SK-N-SH treated with all-trans-retinoic acid at 6 μM for 48 hours (cell line): ENCODE measurements around the gene LRRFIP1.

Source experiments
- ATAC-seq: fragments of 200-7000 bp; cut with Tn5 transposase; 3 replicates; pipeline ENCODE4 v1.9.1; 2020; ENCODE audit warnings: mild to moderate bottlenecking, moderate library complexity
- ARNTL ChIP-seq: fragments of 450-650 bp; formaldehyde crosslinking; IDR thresholded peaks from 2 replicates; pipeline ENCODE4 v1.5.0; 2020; ENCODE audit warnings: low read depth, mild to moderate bottlenecking, moderate library complexity, borderline replicate concordance
- BACH2 ChIP-seq: fragments of 250-450 bp; sonication (Bioruptor Pico); IDR thresholded peaks from 2 replicates; pipeline ENCODE4 v1.9.0; 2021; ENCODE audit warnings: mild to moderate bottlenecking, borderline replicate concordance
- CSDC2 ChIP-seq: fragments of 250-450 bp; sonication (Bioruptor Pico); IDR thresholded peaks from 2 replicates; pipeline ENCODE4 v1.5.0; 2020; ENCODE audit warnings: mild to moderate bottlenecking, moderate library complexity
- ESRRG ChIP-seq: fragments of 250-450 bp; sonication (Bioruptor Pico); IDR thresholded peaks from 2 replicates; pipeline ENCODE4 v1.6.1; 2021; ENCODE audit warnings: mild to moderate bottlenecking
- ISL1 ChIP-seq: fragments of 250-450 bp; sonication (Bioruptor Pico); IDR thresholded peaks from 2 replicates; pipeline ENCODE4 v2.1.2; 2022; ENCODE audit warnings: mild to moderate bottlenecking, moderate library complexity
- OSR1 ChIP-seq: fragments of 250-450 bp; sonication (Bioruptor Pico); IDR thresholded peaks from 2 replicates; pipeline ENCODE4 v1.8.0; 2022; ENCODE audit warnings: moderate library complexity, mild to moderate bottlenecking, inconsistent platforms
- PPARA ChIP-seq: fragments of 250-450 bp; sonication (Bioruptor Pico); IDR thresholded peaks from 2 replicates; pipeline ENCODE4 v1.5.0; 2020; ENCODE audit warnings: mild to moderate bottlenecking, borderline replicate concordance
- RARB ChIP-seq: fragments of 250-450 bp; sonication (Bioruptor Pico); IDR thresholded peaks from 2 replicates; pipeline ENCODE4 v1.8.0; 2021; ENCODE audit warnings: mild to moderate bottlenecking, moderate library complexity
- SNAI2 ChIP-seq: fragments of 250-450 bp; sonication (Bioruptor Pico); IDR thresholded peaks from 2 replicates; pipeline ENCODE4 v1.5.0; 2020; ENCODE audit warnings: mild to moderate bottlenecking, moderate library complexity
- TCF4 ChIP-seq: fragments of 250-450 bp; sonication (Bioruptor Pico); IDR thresholded peaks from 2 replicates; pipeline ENCODE4 v1.8.0; 2021; ENCODE audit warnings: mild to moderate bottlenecking, moderate library complexity, borderline replicate concordance
- TOX ChIP-seq: fragments of 250-450 bp; sonication (Bioruptor Pico); IDR thresholded peaks from 2 replicates; pipeline ENCODE4 v1.8.0; 2021; ENCODE audit warnings: mild to moderate bottlenecking, moderate library complexity, borderline replicate concordance
- ZC3H10 ChIP-seq: fragments of 250-450 bp; sonication (Bioruptor Pico); IDR thresholded peaks from 2 replicates; pipeline ENCODE4 v1.5.1; 2021; ENCODE audit warnings: mild to moderate bottlenecking, moderate library complexity
- ZFP3 ChIP-seq: fragments of 250-450 bp; sonication (Bioruptor Pico); IDR thresholded peaks from 2 replicates; pipeline ENCODE4 v1.5.0; 2020; ENCODE audit warnings: mild to moderate bottlenecking, moderate library complexity
- ZFP30 ChIP-seq: fragments of 450-650 bp; formaldehyde crosslinking; IDR thresholded peaks from 2 replicates; pipeline ENCODE4 v1.5.0; 2022; ENCODE audit warnings: mild to moderate bottlenecking, moderate library complexity
- ZNF565 ChIP-seq: fragments of 450-650 bp; formaldehyde crosslinking; conservative IDR thresholded peaks from 2 replicates; pipeline ENCODE4 v1.5.0; 2020; ENCODE audit warnings: low read depth, mild to moderate bottlenecking, moderate library complexity
- ZNF70 ChIP-seq: fragments of 450-650 bp; formaldehyde crosslinking; IDR thresholded peaks from 2 replicates; pipeline ENCODE4 v1.5.0; 2020; ENCODE audit warnings: mild to moderate bottlenecking, moderate library complexity
- ZNF8 ChIP-seq: fragments of 450-650 bp; formaldehyde crosslinking; IDR thresholded peaks from 2 replicates; pipeline ENCODE4 v1.5.0; 2020; ENCODE audit warnings: mild to moderate bottlenecking, moderate library complexity
- TF ChIP-seq, protein P1 (sequence below): fragments of 250-450 bp; sonication (Bioruptor Pico); IDR thresholded peaks from 2 replicates; pipeline ENCODE4 v1.8.0; 2020; ENCODE audit warnings: mild to moderate bottlenecking, moderate library complexity, borderline replicate concordance
- TF ChIP-seq, protein P2 (sequence below): fragments of 250-450 bp; sonication (Bioruptor Pico); IDR thresholded peaks from 2 replicates; pipeline ENCODE4 v1.5.1; 2020; ENCODE audit warnings: low read depth, mild to moderate bottlenecking, moderate library complexity
- TF ChIP-seq, protein P3 (sequence below): fragments of 250-450 bp; sonication (Bioruptor Pico); IDR thresholded peaks from 2 replicates; pipeline ENCODE4 v1.5.0; 2020; ENCODE audit warnings: mild to moderate bottlenecking, moderate library complexity
- TF ChIP-seq, protein P4 (sequence below): fragments of 250-450 bp; sonication (Bioruptor Pico); IDR thresholded peaks from 2 replicates; pipeline ENCODE4 v1.8.0; 2021; ENCODE audit warnings: low read depth, mild to moderate bottlenecking, moderate library complexity, borderline replicate concordance
- TF ChIP-seq, protein P5 (sequence below): fragments of 250-450 bp; sonication (Bioruptor Pico); IDR thresholded peaks from 2 replicates; pipeline ENCODE4 v1.5.1; 2021; ENCODE audit warnings: mild to moderate bottlenecking, moderate library complexity

LRRFIP1 gene

DNA sequence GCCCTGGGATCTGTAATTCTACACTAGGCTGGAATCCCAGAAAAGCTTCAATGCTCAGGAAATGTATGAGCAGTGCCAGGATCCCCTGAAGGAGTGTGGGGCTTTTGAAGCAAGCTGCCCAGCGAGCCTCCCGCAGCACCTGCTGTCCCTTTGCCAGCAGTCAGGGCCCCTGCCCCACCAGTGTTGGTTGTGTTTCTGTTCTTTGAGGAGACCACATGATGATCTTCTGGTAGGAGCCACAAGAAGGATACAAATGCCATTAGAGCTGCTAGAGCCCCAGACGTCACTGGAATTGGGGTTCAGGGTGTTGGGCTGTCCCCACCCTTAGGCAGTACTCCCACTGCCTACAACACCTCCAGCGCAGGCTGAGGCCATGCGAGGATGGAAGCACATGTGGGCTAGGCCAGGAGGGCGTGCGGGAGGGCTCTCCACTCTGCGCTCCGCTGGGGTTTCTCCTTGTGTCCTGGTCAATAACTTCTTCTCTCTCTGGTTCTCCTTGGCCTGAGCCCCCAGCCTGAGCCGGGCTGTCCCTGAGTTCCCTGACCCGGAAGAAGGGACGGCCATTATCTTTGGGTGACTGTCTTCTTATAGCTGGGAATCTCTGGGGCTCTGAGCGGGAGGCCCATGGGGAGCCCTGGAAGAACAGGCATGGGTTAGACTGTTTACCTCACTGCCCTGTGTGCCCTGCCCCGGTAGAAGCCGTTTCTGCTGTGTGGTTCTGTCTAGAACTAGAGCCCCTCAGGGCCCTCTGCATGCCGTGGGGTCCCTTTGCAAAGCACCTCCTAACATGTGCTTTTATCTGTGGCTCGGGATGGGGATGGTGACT is 73.9 kb downstream of the LRRFIP1 start:
- ATAC-seq, result peak; percentile 2; the same call in 2 of the 3 replicates
- TF ChIP-seq ESRRG (CRISPR knock-in tag), result no peak
- TF ChIP-seq PPARA (CRISPR knock-in tag), result no peak
- TF ChIP-seq ZC3H10 (CRISPR knock-in tag), result no peak
- no peak for TF ChIP-seq ISL1 (CRISPR knock-in tag)
- TF ChIP-seq, protein P1, sequence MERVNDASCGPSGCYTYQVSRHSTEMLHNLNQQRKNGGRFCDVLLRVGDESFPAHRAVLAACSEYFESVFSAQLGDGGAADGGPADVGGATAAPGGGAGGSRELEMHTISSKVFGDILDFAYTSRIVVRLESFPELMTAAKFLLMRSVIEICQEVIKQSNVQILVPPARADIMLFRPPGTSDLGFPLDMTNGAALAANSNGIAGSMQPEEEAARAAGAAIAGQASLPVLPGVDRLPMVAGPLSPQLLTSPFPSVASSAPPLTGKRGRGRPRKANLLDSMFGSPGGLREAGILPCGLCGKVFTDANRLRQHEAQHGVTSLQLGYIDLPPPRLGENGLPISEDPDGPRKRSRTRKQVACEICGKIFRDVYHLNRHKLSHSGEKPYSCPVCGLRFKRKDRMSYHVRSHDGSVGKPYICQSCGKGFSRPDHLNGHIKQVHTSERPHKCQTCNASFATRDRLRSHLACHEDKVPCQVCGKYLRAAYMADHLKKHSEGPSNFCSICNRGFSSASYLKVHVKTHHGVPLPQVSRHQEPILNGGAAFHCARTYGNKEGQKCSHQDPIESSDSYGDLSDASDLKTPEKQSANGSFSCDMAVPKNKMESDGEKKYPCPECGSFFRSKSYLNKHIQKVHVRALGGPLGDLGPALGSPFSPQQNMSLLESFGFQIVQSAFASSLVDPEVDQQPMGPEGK, result no peak
- TF ChIP-seq ZNF70 (CRISPR knock-in tag), result no peak
- no peak for TF ChIP-seq CSDC2
- TF ChIP-seq ZNF8 (CRISPR knock-in tag), result no peak
- TF ChIP-seq SNAI2, result no peak
- TF ChIP-seq ZFP30 (CRISPR knock-in tag), result no peak
- TF ChIP-seq TOX, result no peak
- no peak for TF ChIP-seq TCF4 (CRISPR knock-in tag)
- no peak for TF ChIP-seq OSR1 (CRISPR knock-in tag)
- TF ChIP-seq, protein P2, sequence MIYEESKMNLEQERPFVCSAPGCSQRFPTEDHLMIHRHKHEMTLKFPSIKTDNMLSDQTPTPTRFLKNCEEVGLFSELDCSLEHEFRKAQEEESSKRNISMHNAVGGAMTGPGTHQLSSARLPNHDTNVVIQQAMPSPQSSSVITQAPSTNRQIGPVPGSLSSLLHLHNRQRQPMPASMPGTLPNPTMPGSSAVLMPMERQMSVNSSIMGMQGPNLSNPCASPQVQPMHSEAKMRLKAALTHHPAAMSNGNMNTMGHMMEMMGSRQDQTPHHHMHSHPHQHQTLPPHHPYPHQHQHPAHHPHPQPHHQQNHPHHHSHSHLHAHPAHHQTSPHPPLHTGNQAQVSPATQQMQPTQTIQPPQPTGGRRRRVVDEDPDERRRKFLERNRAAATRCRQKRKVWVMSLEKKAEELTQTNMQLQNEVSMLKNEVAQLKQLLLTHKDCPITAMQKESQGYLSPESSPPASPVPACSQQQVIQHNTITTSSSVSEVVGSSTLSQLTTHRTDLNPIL, result no peak

DNA sequence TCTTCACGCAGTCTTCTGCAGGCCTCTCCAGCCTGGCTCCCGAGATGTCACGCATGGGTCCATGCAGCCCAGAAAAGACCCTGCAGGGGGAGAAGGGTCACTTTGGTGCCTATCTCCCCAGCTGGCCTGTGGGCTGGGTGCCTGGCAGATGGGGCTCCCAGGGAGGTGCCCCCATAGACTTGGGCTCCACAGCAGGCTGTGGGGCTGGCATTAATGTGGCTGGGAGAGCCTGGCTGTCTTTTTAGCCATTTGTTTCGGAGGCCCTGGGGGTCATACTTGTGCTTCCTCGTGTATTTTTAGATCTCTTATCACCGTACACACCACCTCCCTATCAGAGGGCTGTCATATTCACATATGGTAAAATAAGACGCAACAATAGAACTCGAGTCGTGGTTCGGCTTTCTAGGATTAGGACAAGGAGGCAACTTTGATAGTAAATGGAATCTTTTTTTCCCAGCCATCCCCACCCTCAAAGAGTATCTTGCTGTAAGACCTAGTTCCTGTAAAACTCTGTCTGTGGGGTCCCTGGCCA is 74.5 kb downstream of the LRRFIP1 start:
- ATAC-seq, result no peak
- TF ChIP-seq, protein P3, sequence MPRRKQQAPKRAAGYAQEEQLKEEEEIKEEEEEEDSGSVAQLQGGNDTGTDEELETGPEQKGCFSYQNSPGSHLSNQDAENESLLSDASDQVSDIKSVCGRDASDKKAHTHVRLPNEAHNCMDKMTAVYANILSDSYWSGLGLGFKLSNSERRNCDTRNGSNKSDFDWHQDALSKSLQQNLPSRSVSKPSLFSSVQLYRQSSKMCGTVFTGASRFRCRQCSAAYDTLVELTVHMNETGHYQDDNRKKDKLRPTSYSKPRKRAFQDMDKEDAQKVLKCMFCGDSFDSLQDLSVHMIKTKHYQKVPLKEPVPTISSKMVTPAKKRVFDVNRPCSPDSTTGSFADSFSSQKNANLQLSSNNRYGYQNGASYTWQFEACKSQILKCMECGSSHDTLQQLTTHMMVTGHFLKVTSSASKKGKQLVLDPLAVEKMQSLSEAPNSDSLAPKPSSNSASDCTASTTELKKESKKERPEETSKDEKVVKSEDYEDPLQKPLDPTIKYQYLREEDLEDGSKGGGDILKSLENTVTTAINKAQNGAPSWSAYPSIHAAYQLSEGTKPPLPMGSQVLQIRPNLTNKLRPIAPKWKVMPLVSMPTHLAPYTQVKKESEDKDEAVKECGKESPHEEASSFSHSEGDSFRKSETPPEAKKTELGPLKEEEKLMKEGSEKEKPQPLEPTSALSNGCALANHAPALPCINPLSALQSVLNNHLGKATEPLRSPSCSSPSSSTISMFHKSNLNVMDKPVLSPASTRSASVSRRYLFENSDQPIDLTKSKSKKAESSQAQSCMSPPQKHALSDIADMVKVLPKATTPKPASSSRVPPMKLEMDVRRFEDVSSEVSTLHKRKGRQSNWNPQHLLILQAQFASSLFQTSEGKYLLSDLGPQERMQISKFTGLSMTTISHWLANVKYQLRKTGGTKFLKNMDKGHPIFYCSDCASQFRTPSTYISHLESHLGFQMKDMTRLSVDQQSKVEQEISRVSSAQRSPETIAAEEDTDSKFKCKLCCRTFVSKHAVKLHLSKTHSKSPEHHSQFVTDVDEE (CRISPR knock-in tag), result no peak
- TF ChIP-seq, protein P1, result no peak
- TF ChIP-seq CSDC2 (no peak), ISL1 (CRISPR knock-in tag) (no peak), RARB (CRISPR knock-in tag) (no peak), ZNF565 (no peak), TCF4 (CRISPR knock-in tag) (no peak), ZFP3 (CRISPR knock-in tag) (no peak), ZNF70 (CRISPR knock-in tag) (no peak), PPARA (CRISPR knock-in tag) (no peak), ARNTL (CRISPR knock-in tag) (no peak), ZNF8 (CRISPR knock-in tag) (no peak), BACH2 (no peak), ZFP30 (CRISPR knock-in tag) (no peak)
- TF ChIP-seq, protein P4, sequence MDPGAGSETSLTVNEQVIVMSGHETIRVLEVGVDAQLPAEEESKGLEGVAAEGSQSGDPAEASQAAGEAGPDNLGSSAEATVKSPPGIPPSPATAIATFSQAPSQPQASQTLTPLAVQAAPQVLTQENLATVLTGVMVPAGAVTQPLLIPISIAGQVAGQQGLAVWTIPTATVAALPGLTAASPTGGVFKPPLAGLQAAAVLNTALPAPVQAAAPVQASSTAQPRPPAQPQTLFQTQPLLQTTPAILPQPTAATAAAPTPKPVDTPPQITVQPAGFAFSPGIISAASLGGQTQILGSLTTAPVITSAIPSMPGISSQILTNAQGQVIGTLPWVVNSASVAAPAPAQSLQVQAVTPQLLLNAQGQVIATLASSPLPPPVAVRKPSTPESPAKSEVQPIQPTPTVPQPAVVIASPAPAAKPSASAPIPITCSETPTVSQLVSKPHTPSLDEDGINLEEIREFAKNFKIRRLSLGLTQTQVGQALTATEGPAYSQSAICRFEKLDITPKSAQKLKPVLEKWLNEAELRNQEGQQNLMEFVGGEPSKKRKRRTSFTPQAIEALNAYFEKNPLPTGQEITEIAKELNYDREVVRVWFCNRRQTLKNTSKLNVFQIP (CRISPR knock-in tag), result no peak
- TF ChIP-seq, protein P5, sequence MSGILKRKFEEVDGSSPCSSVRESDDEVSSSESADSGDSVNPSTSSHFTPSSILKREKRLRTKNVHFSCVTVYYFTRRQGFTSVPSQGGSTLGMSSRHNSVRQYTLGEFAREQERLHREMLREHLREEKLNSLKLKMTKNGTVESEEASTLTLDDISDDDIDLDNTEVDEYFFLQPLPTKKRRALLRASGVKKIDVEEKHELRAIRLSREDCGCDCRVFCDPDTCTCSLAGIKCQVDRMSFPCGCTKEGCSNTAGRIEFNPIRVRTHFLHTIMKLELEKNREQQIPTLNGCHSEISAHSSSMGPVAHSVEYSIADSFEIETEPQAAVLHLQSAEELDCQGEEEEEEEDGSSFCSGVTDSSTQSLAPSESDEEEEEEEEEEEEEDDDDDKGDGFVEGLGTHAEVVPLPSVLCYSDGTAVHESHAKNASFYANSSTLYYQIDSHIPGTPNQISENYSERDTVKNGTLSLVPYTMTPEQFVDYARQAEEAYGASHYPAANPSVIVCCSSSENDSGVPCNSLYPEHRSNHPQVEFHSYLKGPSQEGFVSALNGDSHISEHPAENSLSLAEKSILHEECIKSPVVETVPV (CRISPR knock-in tag), result no peak
- TF ChIP-seq, protein P2, result no peak
